ENCODE data around the gene NEAT1. TPM values are rescaled to one million over a fixed set of nuclear protein-coding genes. Genes with fewer than 3 reads are reported as not detected.

The NEAT1 gene
- total RNA-seq (1,000 to 10,000 TPM in 1 of 5 donors, 100 to 1,000 TPM in 4; 368 to 1,017 (median 906) TPM), total RNA-seq (132 to 1,207 (median 488) reads per million in 29 experiments)
- total RNA-seq (2013): 198 TPM

DNA sequence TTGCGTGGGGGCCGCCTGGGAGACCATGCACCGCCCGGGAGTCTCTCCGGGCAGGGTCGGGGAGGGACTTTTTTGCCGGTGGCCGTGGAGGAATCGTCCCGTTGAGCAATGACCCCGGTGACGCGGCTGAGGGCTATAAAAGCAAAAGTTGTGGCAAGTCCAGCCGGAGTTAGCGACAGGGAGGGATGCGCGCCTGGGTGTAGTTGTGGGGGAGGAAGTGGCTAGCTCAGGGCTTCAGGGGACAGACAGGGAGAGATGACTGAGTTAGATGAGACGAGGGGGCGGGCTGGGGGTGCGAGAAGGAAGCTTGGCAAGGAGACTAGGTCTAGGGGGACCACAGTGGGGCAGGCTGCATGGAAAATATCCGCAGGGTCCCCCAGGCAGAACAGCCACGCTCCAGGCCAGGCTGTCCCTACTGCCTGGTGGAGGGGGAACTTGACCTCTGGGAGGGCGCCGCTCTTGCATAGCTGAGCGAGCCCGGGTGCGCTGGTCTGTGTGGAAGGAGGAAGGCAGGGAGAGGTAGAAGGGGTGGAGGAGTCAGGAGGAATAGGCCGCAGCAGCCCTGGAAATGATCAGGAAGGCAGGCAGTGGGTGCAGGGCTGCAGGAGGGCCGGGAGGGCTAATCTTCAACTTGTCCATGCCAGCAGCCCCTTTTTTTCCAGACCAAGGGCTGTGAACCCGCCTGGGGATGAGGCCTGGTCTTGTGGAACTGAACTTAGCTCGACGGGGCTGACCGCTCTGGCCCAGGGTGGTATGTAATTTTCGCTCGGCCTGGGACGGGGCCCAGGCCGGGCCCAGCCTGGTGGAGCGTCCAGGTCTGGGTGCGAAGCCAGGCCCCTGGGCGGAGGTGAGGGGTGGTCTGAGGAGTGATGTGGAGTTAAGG is at the start of gene NEAT1:
NEAT1 (plus strand) TSS at position 166 of the 883 bp plus-strand sequence.
- ChIA-PET POLR2A (interaction anchor here (0.6 to 12.1 kb wide), 10 partner anchors 41 to 240 kb away, joined by 3 to 306 read pairs (median 5); partner anchors contain the start of genes MALAT1 (in 2 of the 2) and RELA (in 1 of the 2)), CTCF (interaction anchor here in 1 of 2 donors (1.1 to 1.2 kb wide), 4 partner anchors 10 to 86 kb away, joined by 5 to 6 read pairs (median 6); no protein-coding TSS in a partner anchor)
- Mint-ChIP-seq H3K9me3 (no peaks in the 10 kb centered on the region), H3K27ac (peak within 1 kb of the TSS; percentile 98 to 99), H3K4me1 (peaks cover 48 to 89% (median 51%) of the 10 kb centered on the region in 3 donors), H3K27me3 (no peaks in the 10 kb centered on the region), H3K4me3 (peak within 1 kb of the TSS; percentile 91 to 100 (median 98)), H3K36me3 (peaks cover 50% of the 10 kb centered on the region)
- H3K4me3 ChIP-seq (ENCODE audit: control insufficient read depth in 1 of 2, extremely low read depth in 1 of 2, low read length in 1 of 2): peak within 1 kb of the TSS; percentile 92 to 95
- WGBS (ENCODE audit: insufficient coverage): under 1% methylated on average over 38 of the region's 40 CpGs
- H3K36me3 ChIP-seq (ENCODE audit: control insufficient read depth in 2 of 2, extremely low read depth in 1 of 2, insufficient read depth in 1 of 2, low read length in 1 of 2): peaks cover 0 to 15% of the 10 kb centered on the region in 2 donors
- H3K4me1 ChIP-seq (ENCODE audit: control insufficient read depth in 1 of 2, extremely low read depth in 1 of 2, insufficient read depth in 2 of 2, low read length in 2 of 2): peaks cover 69 to 73% of the 10 kb centered on the region in 2 experiments
- peak within 1 kb of the TSS; percentile 95 for H3K27ac ChIP-seq (ENCODE audit: low read length)
- H3K27me3 ChIP-seq (replicated peaks in 1 of 2; ENCODE audit: control insufficient read depth in 2 of 2, extremely low read depth in 1 of 2, insufficient read depth in 2 of 2, low read length in 1 of 2): no peaks in the 10 kb centered on the region
- no peaks in the 10 kb centered on the region for H3K9me3 ChIP-seq
- peak; percentile 64 to 91 (median 79) for DNase-seq
- ATAC-seq (replicated peaks in 1 of 4): peak in 3 of 4 experiments; percentile 5 to 11 (median 7)

DNA sequence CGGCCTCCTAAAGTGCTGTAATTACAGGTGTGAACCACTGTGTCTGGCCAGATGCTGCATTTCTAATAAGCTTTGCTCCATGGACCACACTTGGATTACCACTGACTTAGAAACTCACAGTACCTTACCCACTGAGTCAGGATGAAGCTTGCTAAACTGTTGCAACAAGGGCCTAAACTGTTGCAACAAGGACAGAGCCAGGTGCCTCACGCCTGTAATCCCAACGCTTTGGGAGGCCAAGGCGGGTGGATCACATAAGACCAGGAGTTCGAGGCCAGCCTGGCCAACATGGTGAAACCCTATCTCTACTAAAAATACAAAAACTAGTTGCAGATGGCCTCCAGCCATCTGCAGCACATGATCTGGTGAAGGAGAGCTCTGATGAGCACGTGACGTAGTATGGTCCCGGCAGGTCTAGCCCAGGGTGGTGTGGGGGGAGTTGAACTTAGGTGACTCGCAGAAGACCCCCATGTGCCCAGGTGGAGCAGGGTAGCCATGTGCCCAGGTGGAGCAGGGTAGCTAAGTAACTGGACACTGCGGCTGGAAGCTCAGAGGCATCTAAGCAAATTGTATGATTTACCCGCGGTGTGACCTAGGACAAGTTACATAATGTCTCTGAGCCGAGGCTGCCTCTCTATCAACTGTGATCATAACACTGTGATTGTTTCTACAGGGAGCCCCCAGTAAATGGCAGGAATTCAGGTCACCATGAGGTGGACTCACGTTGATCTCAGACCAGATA is 48.6 kb upstream of the NEAT1 start:
- H3K9me3 ChIP-seq: no peaks in the 10 kb centered on the region
- no peaks in the 10 kb centered on the region for H3K27me3 ChIP-seq (replicated peaks in 1 of 2; ENCODE audit: control insufficient read depth in 2 of 2, extremely low read depth in 1 of 2, insufficient read depth in 2 of 2, low read length in 1 of 2)
- ChIA-PET CTCF (no interaction called here), POLR2A (interaction anchor here in 1 of 2 donors (0.5 kb wide), 1 partner anchor 1278 kb away, joined by 3 read pairs; no protein-coding TSS in a partner anchor)
- H3K4me1 ChIP-seq (ENCODE audit: control insufficient read depth in 1 of 2, extremely low read depth in 1 of 2, insufficient read depth in 2 of 2, low read length in 2 of 2): no peaks in the 10 kb centered on the region
- WGBS (ENCODE audit: insufficient coverage): 94% methylated on average over 8 of the region's 14 CpGs
- DNase-seq (no peak), ATAC-seq (replicated peaks in 1 of 4) (no peak)
- no peaks in the 10 kb centered on the region for H3K36me3 ChIP-seq (ENCODE audit: control insufficient read depth in 2 of 2, extremely low read depth in 1 of 2, insufficient read depth in 1 of 2, low read length in 1 of 2)
- Mint-ChIP-seq H3K9me3 (no peaks in the 10 kb centered on the region), H3K27me3 (no peaks in the 10 kb centered on the region), H3K4me1 (peaks cover 0 to 3% (median 0%) of the 10 kb centered on the region in 3 donors), H3K4me3 (no peak overlapping the region), H3K27ac (peak overlapping the region in 1 of 2 donors; percentile 66), H3K36me3 (no peaks in the 10 kb centered on the region)
- H3K4me3 ChIP-seq (ENCODE audit: control insufficient read depth in 1 of 2, extremely low read depth in 1 of 2, low read length in 1 of 2): no peak overlapping the region
- no peak overlapping the region for H3K27ac ChIP-seq (ENCODE audit: low read length)

DNA sequence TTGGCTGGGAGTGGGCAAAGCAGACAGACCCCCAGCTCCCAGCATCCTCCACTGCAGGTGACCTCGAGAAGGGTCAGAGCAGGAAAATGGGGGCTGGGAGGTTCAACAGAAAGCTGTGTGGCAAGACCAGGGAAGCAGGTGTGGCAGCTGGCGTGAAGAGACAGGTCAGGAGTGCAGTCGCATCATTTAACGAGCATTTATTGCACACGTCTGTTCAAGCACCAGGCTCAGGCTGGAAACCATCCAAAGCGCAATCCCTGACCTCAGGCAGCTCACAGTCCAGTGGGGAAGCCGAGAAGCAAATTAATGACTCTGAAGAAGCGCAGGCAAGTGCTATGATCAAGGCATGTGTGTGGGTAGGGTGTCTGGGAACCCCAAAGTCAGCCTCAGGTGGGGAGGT is 47.6 kb upstream of the NEAT1 start:
- Histone ChIP-seq H3K36me3 (ENCODE audit: control insufficient read depth in 2 of 2, extremely low read depth in 1 of 2, insufficient read depth in 1 of 2, low read length in 1 of 2) (peaks cover 7% of the 10 kb centered on the region in 2 donors), H3K27ac (ENCODE audit: low read length) (no peak overlapping the region), H3K4me3 (ENCODE audit: control insufficient read depth in 1 of 2, extremely low read depth in 1 of 2, low read length in 1 of 2) (no peak overlapping the region), H3K27me3 (replicated peaks in 1 of 2; ENCODE audit: control insufficient read depth in 2 of 2, extremely low read depth in 1 of 2, insufficient read depth in 2 of 2, low read length in 1 of 2) (no peaks in the 10 kb centered on the region), H3K4me1 (ENCODE audit: control insufficient read depth in 1 of 2, extremely low read depth in 1 of 2, insufficient read depth in 2 of 2, low read length in 2 of 2) (no peaks in the 10 kb centered on the region), H3K9me3 (no peaks in the 10 kb centered on the region)
- ATAC-seq (replicated peaks in 1 of 4) (no peak), DNase-seq (no peak)
- H3K4me3 Mint-ChIP-seq: no peak overlapping the region
- H3K27me3 Mint-ChIP-seq: no peaks in the 10 kb centered on the region
- ChIA-PET CTCF (interaction anchor here in 1 of 2 donors (0.6 kb wide), 1 partner anchor 192 kb away, joined by 3 read pairs; no protein-coding TSS in a partner anchor), POLR2A (no interaction called here)
- no peaks in the 10 kb centered on the region for H3K9me3 Mint-ChIP-seq
- no peak overlapping the region for H3K27ac Mint-ChIP-seq
- H3K36me3 Mint-ChIP-seq: no peaks in the 10 kb centered on the region
- H3K4me1 Mint-ChIP-seq: peaks cover under 1 to 6% (median 1%) of the 10 kb centered on the region in 3 donors
- WGBS (ENCODE audit: insufficient coverage): 96% methylated on average over 5 of the region's 8 CpGs

DNA sequence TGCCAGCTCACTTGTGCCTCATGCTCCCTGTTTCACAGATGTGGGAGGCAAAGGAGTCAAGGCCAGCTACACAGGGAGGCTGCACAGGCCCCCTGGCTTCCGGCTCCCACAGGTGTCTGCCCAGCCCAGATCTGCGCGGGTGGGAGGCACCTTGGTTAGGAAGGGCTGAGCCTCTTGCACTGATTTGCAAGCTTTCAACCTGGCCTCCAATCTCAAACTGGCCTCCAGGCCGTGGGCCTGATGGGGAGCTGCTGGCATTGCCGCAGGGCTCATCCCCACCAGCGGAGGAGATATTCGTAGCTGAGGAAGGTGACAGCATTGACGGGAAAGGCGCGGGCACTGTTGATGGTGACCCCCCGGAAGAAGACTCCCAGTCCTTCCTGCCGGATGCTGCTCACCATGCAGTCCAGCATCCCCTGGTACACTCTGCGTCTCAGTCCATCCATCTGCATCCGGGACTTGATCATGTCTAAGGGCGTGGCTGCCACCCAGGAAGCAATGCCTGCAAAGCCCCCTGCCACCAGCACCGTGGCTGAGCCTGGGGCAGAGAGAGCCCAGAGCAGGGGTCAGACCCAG is 46.4 kb upstream of the NEAT1 start:
- H3K27ac ChIP-seq (ENCODE audit: low read length): no peak overlapping the region
- H3K27ac Mint-ChIP-seq: no peak overlapping the region
- H3K9me3 ChIP-seq: no peaks in the 10 kb centered on the region
- no peaks in the 10 kb centered on the region for H3K27me3 ChIP-seq (replicated peaks in 1 of 2; ENCODE audit: control insufficient read depth in 2 of 2, extremely low read depth in 1 of 2, insufficient read depth in 2 of 2, low read length in 1 of 2)
- H3K4me1 Mint-ChIP-seq: peaks cover 4 to 10% (median 6%) of the 10 kb centered on the region in 3 donors
- POLR2A ChIA-PET: no interaction called here
- H3K4me1 ChIP-seq (ENCODE audit: control insufficient read depth in 1 of 2, extremely low read depth in 1 of 2, insufficient read depth in 2 of 2, low read length in 2 of 2): peaks cover 0 to 10% of the 10 kb centered on the region in 2 experiments
- CTCF ChIA-PET: interaction anchor here (0.7 to 1.0 kb wide), 2 partner anchors 13 to 172 kb away, joined by 4 read pairs; no protein-coding TSS in a partner anchor
- H3K27me3 Mint-ChIP-seq: no peaks in the 10 kb centered on the region
- H3K36me3 Mint-ChIP-seq: no peaks in the 10 kb centered on the region
- peaks cover 7 to 10% of the 10 kb centered on the region in 2 donors for H3K36me3 ChIP-seq (ENCODE audit: control insufficient read depth in 2 of 2, extremely low read depth in 1 of 2, insufficient read depth in 1 of 2, low read length in 1 of 2)
- DNase-seq: no peak
- H3K9me3 Mint-ChIP-seq: no peaks in the 10 kb centered on the region
- H3K4me3 Mint-ChIP-seq: no peak overlapping the region
- 94% methylated on average over 15 of the region's 16 CpGs for WGBS (ENCODE audit: insufficient coverage)
- H3K4me3 ChIP-seq (ENCODE audit: control insufficient read depth in 1 of 2, extremely low read depth in 1 of 2, low read length in 1 of 2): no peak overlapping the region
- ATAC-seq (replicated peaks in 1 of 4): no peak

DNA sequence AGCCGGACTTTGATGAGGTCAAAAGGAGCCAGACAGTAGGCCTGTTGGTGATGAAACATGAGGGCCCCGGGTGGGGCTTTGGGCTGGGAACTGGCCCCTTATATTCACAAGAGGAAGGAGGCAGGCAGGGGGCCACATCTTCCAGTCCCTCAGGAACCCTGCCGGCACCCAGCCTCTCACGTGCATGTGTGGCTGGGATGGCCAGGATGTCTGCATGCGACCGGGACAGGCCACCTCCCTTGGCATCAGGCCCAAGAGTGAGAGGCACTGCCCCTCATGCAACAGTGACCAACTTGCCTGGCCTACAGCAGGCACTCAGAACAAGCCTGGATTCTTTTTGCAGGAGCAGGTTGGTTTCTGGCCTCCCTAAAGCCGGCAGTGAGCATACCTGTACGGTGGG is 45.6 kb upstream of the NEAT1 start:
- DNase-seq (no peak), ATAC-seq (replicated peaks in 1 of 4) (no peak)
- Histone ChIP-seq H3K27ac (ENCODE audit: low read length) (no peak overlapping the region), H3K4me3 (ENCODE audit: control insufficient read depth in 1 of 2, extremely low read depth in 1 of 2, low read length in 1 of 2) (no peak overlapping the region), H3K36me3 (ENCODE audit: control insufficient read depth in 2 of 2, extremely low read depth in 1 of 2, insufficient read depth in 1 of 2, low read length in 1 of 2) (peaks cover 7 to 10% of the 10 kb centered on the region in 2 donors), H3K9me3 (no peaks in the 10 kb centered on the region), H3K27me3 (replicated peaks in 1 of 2; ENCODE audit: control insufficient read depth in 2 of 2, extremely low read depth in 1 of 2, insufficient read depth in 2 of 2, low read length in 1 of 2) (no peaks in the 10 kb centered on the region), H3K4me1 (ENCODE audit: control insufficient read depth in 1 of 2, extremely low read depth in 1 of 2, insufficient read depth in 2 of 2, low read length in 2 of 2) (peaks cover 0 to 18% of the 10 kb centered on the region in 2 experiments)
- H3K27me3 Mint-ChIP-seq: no peaks in the 10 kb centered on the region
- H3K27ac Mint-ChIP-seq: peak overlapping the region in 1 of 2 donors; percentile 71
- 93% methylated on average over 6 of the region's 8 CpGs for WGBS (ENCODE audit: insufficient coverage)
- H3K36me3 Mint-ChIP-seq: no peaks in the 10 kb centered on the region
- H3K9me3 Mint-ChIP-seq: no peaks in the 10 kb centered on the region
- H3K4me1 Mint-ChIP-seq: peaks cover 9 to 17% (median 12%) of the 10 kb centered on the region in 3 donors
- CTCF ChIA-PET: no interaction called here
- POLR2A ChIA-PET: no interaction called here
- H3K4me3 Mint-ChIP-seq: no peak overlapping the region
